GM19025 (cell line): Measurements from ENCODE around the gene DENND2A.
"Not testable (repeated sequence)": the region's sequence is repeated elsewhere in the genome, so short reads cannot be mapped to it uniquely, and the experiment has no call there.

Source experiments
- ATAC-seq: cut with Tn5 transposase; IDR thresholded peaks from one replicate; pipeline ENCODE4 v1.9.1; 2021; ENCODE audit warnings: mild to moderate bottlenecking, low read depth, moderate library complexity; ENCODE audit not compliant: unreplicated experiment

DENND2A gene

GRCh38 chr7:140552240-140552679 is 88.4 kb downstream of the DENND2A start:
- ATAC-seq, result no peak

DNA sequence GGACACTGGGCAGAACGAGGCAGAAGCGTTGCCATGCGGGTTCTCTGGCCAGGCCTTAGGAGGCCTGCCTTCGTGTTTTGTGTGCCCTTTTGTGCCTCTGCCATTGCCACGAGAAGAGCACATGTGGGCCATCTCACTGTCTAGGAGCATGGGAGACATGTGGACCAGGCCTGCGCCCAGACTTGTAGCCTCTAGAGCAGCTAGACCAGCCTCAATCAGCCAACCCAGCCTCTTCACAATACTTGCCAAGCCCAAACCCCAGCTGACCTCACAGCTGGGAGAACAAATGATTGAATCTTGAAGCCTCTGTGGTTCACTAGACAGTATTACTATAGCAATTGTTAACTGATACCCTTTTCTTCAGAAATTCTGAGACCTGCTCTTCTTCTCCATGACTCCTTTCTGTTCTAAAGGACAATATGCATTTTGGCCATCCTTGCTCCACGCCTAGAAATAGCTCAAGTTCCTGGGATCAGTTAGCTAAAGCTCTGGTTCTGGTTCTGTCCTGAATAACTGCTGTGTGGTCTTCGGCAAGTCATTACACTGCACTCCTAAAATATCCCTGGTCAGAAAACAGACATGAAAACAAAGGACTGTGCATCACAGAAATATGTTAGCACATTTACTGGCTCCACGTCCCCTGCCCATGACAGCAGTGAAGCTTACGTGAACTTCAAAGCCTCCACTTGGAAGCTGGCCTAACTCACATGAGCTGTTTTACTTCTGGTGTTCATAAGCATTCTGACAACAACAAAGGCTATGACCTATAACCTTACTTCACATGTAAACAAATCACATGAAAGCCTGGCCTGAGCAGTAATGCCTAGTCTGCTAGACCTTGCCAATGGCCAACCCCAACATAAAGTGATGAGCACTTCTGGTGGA is 89.0 kb downstream of the DENND2A start:
- ATAC-seq, result no peak

GRCh38 chr7:140546947-140547346 is 93.7 kb downstream of the DENND2A start:
- no peak for ATAC-seq

DNA sequence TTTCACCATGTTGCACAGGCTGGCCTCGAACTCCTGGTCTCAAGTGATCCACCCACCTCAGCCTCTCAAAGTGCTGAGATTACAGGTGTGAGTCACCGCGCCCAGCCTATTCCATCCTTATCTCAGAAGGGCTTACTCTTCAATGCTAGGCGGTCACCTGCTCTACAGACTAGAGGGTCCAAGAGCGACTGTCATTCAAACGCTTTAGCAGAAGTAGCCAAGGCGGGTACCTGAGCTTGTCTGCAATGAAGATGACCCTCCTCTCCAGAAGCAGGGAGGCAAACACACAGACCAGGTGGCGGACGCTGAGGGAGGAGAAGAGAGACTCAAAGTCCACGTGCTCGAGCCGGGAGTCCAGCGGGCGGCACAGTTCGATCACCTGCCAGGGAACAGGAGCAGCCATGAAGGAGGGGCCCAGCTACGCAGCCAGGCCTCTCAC is 96.2 kb downstream of the DENND2A start:
- ATAC-seq, result no peak

GRCh38 chr7:140542228-140542603 is 98.4 kb downstream of the DENND2A start:
- no peak for ATAC-seq

DNA sequence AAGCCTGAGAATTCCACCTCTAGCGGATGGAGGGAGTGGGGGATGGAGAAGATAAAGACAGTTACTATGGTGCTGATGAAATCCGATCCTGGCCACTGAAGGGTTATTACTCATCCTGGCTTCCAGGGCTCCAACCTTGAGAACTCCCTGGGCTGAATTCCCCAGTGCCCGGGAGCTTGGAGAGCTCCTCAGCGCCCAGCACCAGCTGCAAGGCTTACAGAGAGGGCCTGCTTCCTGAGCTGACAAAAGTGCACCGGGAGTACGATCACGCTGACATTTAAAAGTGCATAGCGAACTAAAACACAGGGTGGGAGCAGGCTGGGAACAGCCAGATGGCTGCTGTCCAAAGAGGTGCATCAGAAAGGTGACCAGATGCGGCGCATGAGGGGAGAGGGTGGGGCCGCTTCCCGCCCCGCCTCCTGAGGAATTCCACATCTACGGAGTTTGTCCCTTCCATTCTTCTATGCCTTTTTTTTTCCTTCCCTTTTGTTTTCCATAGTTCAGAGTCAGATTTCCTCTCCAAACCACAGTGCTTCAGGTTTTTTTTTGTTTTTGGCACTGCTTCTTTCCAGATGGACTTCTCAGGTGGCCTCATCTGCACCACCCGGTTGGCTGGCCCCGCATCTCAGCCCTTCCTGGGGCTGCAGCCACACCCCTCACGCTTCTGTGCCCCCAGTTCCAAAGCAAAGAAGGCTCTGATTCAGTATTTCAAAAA is 98.9 kb downstream of the DENND2A start:
- no peak for ATAC-seq

DNA sequence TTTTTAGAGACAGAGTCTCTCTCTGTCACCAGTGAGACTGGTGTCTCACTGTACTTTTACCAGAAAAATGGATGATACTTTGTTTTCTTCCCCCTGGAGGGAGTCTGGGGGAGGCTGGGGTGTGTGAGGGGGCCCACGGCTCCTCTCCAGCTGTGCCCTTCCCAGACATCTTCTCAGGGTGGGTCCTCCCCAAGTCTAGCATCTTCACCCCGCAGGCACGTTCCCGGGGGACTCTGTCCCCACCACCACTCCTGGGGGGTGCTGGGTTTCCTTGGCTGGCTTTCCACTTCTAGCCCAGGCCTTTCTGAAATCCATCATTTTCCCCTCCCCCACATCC is 99.5 kb downstream of the DENND2A start:
- no peak for ATAC-seq

GRCh38 chr7:140540136-140540777 is 100.4 kb downstream of the DENND2A start:
- ATAC-seq, result no peak

DNA sequence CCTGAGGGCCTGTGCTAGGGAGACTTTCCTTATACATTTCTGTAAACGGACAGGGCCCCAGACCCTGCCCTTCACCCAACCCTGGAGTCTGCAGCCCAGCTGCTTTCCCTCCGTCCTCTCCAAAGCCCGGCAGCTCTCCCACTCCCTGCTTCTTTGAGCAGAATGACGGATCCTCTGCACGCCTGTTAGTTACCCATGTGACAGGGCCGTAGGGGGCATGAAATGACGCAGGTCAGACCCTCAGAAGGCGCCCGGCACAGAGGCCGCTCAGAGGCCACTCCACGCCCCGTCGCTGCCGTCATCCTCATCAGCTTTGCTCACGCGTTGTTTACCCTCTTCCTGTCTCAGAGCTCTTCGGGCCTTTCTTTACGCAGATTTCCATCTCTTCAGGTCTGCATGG is 101.2 kb downstream of the DENND2A start:
- ATAC-seq, result no peak

- no peak for ATAC-seq
These were observed 102.7 kb downstream of the DENND2A start for GRCh38 chr7:140537750-140538482.

- ATAC-seq, result no peak
These were observed 105.9 kb downstream of the DENND2A start for GRCh38 chr7:140534743-140535142.

- no peak for ATAC-seq
These were observed 107.2 kb downstream of the DENND2A start for GRCh38 chr7:140533394-140533872.

- not testable (repeated sequence) for ATAC-seq
These were observed 111.2 kb downstream of the DENND2A start for GRCh38 chr7:140529428-140529827.

- no peak for ATAC-seq
These were observed 113.6 kb downstream of the DENND2A start for GRCh38 chr7:140526787-140527664.

GRCh38 chr7:140526214-140526613 is 114.4 kb downstream of the DENND2A start:
- no peak for ATAC-seq

DNA sequence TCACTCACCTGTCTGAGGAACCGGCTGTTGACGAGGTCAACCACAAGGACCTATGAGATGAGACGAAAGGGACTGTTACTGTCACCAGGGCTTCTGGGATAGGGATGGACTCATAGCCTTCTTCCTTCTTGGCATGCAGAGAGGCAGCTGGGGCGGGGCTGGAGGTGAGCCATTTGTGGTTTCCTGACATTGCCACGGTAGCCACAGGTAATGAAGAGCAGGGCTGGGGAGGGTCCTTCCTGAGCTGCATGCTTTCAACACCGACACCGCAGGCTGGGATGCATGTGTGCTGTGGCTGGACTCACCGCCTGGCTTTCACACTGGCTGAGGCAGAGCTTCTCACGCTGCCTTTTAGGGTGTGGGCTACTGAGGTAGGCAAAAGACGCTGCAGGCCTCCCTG is 114.9 kb downstream of the DENND2A start:
- ATAC-seq, result no peak

DNA sequence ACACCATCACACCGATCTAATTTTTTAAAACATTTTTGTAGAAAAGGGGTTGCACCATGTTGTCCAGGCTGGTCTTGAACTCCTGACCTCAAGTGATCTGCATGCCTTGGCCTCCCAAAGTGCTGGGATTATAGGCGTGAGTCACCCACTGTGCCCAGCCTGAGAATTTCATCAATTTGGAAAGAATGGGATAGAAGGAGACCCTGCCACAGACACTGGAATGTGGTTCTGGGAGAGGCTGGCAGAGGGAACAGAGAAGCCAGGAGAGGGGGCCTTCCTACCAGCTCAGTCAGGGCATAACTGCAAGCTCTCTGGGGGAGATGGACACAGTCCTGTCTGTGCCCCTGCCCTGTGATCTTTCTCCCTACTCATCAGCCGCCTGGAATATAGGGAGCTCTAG is 119.2 kb downstream of the DENND2A start:
- no peak for ATAC-seq

- no peak for ATAC-seq
These were observed 121.6 kb downstream of the DENND2A start for GRCh38 chr7:140519007-140519399.

- no peak for ATAC-seq
These were observed 122.1 kb downstream of the DENND2A start for GRCh38 chr7:140518370-140519006.
